HG03103 (cell line): ENCODE results near the gene AIFM3.

Experiments
- ATAC-seq: cut with Tn5 transposase; IDR thresholded peaks from one replicate; pipeline ENCODE4 v1.9.1; 2021; ENCODE audit warnings: low read depth; ENCODE audit not compliant: unreplicated experiment

AIFM3 gene

GRCh38 chr22:20988573-20989322 lies 21.7 kb downstream of the AIFM3 start:
- no peak for ATAC-seq

DNA sequence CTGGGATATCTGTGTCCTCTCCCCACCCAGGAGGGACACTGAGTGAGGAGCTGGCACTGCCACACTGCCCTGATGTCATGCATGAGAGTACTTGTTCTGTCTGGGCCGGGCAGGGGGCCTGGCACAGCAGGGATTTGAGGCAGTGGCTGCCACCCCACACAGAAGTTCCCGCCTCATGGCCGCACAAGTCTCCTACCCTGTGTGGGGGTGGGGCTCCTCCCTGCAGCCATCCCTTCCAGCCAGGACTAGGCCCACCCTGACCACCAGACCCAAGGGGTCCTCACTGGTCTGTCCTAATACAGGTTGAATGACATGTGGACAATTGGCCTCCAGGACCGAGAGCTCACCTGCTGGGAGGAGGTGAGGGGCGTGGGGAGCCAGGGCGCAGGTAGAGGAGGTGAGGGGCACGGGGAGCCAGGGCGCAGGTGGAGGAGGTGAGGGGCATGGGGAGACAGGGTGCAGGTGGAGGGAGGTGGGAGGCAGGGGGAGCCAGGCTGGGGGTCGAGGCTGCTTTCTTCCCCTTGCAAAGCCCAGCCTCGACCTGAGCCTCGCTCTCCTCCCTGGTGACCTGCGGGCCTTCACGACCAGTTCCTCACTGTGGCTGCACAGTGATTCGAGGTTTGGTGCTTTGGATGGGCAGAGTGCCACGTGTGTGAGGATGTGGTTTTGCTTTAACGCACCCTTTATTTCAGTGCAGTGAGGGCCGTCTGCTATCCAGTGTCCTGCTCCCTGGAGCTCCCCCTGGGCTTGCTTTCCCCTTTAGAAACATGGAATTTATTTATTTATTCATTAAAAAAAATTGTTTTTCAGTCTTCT lies 22.5 kb downstream of the AIFM3 start:
- ATAC-seq: no peak

DNA sequence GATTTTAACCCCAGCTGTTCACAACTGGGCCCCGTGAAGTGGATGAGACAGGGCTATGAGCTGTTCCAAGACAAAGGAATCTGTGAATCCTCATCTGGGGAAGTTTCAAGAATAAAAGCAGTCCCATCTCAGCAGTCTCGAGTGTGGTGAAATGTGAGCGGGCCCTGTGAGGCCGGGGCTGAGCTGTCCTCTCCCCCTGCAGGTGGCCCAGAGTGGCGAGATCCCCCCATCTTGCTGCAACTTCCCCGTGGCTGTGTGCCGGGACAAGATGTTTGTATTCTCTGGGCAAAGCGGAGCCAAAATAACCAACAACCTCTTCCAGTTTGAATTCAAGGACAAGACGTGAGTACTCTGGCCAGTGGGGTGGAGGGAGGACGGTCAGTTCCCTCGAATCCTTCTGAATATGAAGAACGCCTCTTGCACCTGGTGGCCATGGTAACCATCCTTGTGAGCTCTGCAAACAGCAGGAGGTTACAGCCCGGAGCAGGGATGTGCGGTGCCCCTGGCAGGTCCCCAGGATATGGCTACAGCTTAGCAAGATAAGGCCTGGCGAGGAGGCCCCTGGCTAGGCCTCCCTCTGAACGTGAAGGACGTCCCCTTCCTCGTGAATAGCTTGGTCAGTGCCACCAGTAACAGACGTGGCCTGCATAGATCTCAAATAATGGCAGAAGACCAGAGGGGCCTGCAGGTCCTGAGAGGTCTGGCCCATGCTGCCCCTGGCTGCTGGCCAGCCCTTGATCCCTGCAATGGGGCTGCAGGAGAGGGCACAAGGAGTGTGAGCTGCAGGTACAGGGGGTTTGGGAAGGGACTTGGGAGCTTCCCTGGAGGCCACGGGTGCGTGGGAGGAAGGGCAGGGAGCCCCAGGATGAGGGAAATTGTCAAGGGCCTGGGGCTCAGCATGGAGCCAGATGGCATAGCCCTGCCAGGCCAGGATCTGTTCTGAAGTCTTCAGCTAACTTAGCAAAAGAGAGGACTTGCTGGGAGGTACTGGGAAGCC lies 23.4 kb downstream of the AIFM3 start:
- ATAC-seq: no peak

DNA sequence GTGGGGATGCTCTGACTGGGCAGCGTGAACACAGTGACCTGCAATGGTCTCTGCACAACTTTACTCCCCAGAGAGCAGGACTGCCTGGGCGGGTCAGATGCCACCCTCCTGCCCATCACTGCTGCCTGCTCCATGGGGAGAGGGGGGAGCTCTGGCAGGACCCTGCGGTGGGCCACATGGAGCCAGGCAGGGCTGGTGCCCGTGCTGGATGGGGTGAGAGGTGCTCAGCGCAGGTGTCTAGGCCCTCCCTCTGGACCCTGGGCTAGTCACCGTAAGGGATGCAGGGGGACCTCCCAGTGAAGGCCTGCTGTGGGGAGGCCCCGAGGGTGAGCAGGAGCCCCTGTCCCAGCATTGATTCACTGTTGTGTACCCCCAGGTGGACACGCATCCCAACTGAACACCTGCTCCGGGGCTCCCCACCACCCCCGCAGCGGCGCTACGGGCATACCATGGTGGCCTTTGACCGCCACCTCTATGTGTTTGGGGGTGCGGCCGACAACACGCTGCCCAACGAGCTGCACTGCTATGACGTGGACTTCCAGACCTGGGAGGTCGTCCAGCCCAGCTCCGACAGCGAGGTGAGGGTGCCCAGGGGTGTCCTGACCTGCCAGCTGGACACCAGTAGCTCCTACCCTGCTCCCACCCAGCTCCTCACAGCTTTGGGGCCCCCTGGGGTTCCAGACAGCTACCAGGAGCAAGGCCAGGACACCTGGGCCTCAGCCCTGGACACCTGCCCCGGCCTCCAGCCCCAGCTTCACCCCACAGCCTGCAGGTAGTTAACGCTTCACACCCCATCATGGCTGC lies 24.4 kb downstream of the AIFM3 start:
- ATAC-seq: no peak

DNA sequence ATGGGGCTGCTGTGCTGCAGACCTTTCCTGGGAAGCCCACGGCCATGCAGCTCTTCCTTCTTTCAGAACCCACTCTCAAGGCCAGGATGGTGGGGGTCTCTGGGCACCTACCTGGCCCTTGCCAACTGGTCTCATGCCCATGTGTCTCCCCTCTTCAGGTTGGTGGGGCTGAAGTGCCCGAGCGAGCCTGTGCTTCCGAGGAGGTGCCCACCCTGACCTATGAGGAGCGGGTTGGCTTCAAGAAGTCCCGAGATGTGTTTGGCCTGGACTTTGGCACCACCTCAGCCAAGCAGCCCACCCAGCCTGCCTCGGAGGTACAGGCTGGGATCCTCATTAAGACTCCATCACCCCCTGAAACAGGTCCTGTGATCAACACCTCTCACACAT lies 25.0 kb downstream of the AIFM3 start:
- no peak for ATAC-seq

DNA sequence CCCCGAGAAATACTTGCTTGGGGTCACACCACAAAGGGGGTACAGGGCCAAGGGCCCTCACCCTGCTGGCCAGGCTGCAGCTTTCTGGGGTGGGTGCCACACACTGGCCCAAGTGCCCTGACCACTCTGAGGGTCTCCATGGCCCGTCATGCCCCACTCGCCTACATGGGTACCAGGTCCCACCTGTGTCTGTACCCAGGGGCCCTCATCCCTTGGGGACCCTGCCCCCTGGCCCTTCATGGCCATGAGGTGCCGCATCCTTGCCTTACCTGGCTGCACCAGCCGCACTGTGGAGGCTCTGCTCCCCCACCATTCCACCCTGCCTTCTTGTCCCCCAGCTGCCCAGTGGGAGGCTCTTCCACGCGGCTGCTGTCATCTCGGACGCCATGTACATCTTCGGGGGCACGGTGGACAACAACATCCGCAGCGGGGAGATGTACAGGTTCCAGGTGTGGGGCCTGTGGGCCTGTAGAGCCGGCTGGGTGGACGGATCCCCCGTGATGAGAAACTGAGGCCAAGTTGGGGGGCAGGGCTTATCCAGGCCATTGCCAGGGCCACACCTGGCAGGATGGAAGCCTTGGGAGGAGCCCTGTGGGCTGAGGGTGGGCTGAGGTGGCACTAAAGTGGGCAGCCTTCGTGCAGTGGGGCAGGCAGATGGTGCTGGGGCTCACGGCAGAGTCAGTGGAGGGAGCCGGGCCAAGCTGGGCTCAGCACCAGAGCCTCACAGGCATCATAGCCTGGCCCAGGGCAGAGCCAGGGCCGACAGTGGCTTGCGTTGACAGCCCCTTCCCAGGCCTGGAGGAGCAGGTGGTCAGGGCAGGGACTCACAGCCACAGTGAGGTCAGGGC lies 25.6 kb downstream of the AIFM3 start:
- ATAC-seq: no peak

GRCh38 chr22:20993304-20994127 lies 26.5 kb downstream of the AIFM3 start:
- ATAC-seq: no peak

- no peak for ATAC-seq
Observed at GRCh38 chr22:20994128-20994901, 27.3 kb downstream of the AIFM3 start.

DNA sequence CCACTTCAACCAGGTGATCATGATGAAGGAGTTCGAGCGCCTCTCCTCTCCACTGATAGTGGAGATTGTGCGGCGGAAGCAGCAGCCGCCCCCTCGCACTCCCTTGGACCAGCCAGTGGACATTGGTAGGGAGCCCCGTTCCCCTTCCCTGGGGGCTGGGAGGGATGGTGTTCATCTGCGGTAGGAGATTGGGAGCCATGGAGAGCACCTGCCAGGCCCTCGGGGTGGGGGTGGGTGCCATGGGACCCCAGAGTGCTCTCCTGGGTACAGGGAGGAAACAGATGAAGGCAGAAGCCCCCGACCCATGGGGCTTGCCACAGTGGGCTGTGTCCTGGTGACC lies 27.8 kb downstream of the AIFM3 start:
- no peak for ATAC-seq

- no peak for ATAC-seq
Observed at GRCh38 chr22:20995329-20996030, 28.4 kb downstream of the AIFM3 start.

DNA sequence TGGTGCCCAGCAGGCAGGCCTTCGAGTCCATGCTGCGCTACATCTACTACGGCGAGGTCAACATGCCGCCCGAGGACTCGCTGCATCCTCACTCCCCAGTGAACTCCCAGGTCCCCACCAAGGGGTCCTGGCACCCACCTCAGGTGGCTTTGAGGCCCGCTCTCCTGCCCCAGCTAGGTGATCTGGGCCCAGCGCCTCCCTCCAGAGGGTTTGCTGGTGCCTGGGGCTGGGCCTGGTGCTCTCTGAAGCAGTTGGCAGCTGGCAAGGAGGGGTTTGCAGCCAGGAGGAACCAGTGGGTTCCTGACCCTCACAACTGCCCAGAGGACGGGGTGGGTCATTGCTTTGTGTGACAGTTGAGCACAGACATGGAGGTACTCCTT lies 29.0 kb downstream of the AIFM3 start:
- ATAC-seq: no peak

- ATAC-seq: no peak
Observed at GRCh38 chr22:20996598-20997535, 29.8 kb downstream of the AIFM3 start.

GRCh38 chr22:20997536-20998257 lies 30.6 kb downstream of the AIFM3 start:
- ATAC-seq: no peak

DNA sequence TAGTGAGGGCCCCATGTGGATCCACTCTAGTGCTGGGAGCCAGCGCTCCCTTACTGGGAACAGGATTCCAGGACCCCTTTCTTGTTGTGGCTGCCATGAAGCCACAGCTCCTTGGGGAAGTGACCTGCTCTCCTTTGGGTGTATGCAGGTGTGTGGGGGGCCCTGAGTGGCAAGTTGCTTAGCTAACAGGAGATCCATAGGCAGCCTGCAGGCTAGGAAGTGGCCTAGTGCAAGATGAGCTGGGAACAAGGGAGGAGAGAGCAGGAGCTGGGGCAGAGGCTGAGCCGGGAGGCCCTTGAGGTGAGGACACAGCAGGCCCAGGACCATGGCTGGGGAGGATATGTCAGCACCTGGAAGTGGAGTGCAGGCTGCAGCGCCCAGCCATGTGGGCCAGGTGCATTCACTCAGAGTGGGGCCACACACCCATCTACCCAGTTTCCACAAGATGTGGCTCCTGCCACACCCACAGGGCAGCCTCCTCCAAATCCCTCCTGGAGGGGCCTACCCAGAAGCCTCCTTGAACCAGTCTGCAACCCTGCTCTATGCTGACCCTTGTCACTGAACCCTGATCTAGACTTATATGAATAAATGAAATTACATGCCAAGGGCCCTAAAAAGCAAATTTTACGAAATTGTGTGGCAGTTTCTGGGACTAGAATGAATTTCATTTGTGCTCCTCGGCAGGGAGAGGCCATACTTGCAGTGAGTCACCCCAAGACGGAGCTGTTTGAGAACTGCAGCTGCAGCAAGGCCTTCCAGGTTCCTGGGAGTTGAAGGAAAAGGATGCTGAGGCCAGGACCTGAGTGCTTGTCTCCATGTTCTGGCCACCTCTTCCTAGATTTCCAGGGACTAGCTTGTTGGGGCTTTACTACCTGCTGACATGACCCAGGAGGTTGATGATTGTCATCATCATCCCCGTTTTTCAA lies 31.6 kb downstream of the AIFM3 start:
- ATAC-seq: no peak
